HG03175 (cell line): ENCODE measurements around the gene MAMDC4.
"Not testable (repeated sequence)": the region's sequence is repeated elsewhere in the genome, so short reads cannot be mapped to it uniquely, and the experiment has no call there.

Source experiments
- ATAC-seq: cut with Tn5 transposase; IDR thresholded peaks from one replicate; pipeline ENCODE4 v1.9.1; 2021; ENCODE audit warnings: mild to moderate bottlenecking, moderate library complexity; ENCODE audit not compliant: unreplicated experiment

Gene MAMDC4

DNA sequence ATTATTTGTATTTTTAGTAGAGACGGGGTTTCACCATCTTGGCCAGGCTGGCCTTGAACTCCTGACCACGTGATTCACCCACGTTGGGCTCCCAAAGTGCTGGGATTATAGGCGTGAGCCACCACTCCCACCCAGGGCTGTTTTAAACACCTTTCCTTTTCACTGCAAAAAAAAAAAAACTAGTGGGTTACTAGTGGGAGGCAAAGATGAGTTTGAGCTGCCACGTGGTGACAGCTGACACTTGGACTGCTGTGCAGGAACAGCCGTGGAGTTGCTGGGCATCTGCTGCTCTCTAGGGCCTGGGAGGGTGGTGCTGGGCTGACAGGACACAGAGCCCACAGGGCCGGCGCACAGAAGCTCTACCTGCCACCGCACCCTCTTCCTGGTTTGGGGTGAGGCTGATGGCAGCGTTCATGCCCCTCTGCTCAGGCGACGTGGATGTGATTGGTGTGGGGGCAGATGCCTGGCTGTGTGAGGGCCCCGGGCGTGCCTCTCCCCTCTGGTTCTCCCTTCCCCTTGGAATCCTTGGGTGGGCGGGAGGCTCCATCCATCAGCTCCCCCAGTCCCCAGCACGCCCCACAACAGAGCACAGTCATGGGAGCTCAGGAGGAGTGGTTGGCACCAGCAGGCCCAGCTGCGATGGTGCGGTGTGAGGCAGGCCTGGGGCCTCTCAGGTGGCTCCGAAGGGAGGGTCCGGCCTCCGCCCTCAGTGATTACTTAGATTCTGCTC is 27.5 kb upstream of the MAMDC4 start:
- no peak for ATAC-seq

DNA sequence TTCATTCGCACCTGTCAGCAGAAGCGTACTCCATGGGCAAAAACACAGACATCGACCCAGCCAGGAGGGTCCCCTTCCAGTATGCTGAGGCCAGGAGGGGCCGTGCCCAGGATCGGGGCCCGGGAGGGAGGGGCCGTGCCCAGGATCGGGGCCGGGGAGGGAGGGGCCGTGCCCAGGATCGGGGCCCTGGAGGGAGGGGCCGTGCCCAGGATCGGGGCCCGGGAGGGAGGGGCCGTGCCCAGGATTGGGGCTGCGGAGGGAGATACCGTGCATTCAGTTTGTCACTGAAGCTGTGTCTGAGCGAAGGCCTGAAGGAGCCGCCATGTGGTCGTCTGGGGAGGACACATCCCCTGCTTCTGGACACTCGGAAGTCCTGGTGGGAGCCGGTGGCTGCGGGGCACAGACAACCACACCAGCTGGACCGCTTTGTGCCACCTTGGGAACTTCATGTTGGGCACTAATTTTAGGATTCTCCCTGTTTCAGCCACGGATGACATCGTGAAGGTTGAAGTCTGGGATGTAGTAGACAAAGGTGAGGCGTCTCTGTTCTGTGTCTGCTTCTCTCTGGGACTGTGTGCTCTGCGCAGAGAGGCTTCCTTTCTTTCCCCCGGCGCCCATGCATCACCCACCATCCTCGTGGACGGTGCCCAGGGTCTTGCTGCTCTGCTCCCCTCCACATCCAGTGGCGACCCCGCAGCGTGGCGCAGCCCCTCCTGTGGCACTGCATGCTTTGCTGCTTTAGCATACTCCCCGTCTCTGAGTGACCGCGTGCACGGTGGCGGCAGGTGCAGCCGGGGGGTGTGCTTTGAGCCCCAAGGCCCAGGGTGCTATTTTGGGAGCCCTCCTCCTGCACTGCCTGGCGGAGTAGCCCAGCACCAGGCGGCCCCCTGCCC is 26.6 kb upstream of the MAMDC4 start:
- no peak for ATAC-seq

DNA sequence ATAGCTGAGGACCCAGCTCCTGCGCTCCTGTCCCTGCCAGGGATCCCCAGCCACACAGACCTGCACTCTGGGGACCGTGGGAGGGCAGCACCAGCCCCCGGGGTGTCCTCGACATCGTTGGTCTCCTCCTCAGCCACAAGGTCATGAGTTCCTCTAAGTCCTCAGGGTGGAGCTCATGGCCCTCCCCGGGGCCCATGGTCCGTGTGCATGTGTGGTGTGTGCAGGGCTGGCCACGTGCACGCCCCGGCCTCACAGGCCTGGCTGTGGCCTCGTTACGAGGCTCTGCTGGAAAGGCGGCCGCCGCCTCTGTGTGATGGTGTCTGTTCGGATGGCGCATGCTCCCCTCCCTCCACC is 26.0 kb upstream of the MAMDC4 start:
- no peak for ATAC-seq

DNA sequence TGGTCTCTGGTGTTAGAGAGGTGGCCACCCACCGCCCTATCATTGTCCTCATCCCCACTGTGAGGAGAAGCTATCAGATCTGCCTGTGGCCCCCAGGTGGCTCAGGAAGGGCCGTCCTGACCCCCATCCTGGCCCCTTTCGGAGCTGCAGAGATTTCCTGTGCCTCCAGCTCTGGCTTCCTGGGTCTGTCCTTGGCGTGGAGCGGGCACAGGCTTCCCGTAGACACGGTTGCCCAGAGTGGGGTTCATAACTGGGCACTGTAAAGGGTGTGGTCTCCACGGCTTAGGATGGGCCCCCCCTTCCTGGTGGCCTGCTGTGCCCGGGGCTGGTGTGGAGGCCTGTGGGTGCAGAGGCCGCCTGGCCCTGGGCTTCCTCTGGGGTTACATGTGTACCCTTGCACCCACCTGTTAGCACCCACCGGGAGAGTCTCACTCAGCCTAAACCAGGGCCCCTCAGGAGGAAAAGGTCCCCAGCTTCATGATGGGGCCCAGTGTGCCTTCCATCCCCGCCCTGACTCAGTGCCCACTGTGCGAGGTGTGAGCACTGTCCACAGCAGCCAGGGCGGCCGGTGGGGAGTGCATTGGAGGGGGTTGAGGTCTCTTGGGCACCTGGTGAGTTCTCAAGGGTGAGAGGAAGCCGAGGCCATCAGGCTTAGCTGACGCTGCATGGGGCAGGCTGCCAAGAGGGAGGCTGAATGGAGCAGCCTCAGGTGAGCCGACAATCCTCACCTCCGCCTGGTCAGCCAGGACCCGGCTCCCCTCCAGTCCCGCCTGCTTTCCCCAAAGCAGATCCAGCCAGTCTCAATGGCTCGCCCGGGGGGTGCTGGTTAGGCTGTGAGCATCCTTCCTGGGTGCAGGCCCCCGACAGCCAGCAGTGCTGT is 25.2 kb upstream of the MAMDC4 start:
- no peak for ATAC-seq

DNA sequence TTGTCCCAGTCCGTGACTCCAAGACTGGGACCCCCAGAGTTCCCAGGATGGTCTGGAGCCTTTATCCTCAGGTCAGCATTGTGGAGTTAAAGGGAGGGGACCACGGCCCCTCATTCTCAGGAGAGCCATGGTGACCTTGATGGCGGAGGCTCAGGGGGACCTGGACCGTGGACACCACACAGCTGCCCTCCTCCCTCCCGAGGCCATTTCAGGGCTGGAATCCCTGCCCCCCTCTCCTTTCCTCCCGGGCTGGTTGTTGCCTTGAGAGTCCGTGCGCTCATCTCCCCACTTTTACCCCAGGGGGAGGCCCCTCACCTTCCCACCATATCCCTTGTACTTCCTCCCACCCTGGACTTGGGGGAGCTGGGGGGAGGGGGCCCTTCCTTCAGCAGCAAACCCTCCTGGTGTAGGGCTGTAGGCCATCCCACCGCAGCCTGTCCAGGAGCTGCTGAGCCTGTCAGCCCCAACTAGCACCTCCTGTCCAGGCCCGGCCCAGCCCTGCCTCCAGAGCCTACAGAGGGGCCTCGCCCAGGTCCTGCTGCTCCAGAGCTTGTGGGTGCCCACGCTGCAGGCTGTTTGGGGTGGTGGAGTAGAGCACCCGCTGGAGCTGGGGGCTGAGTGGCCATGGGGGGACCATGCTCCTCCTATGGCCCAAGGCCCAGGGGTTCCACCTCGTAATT is 24.2 kb upstream of the MAMDC4 start:
- no peak for ATAC-seq

DNA sequence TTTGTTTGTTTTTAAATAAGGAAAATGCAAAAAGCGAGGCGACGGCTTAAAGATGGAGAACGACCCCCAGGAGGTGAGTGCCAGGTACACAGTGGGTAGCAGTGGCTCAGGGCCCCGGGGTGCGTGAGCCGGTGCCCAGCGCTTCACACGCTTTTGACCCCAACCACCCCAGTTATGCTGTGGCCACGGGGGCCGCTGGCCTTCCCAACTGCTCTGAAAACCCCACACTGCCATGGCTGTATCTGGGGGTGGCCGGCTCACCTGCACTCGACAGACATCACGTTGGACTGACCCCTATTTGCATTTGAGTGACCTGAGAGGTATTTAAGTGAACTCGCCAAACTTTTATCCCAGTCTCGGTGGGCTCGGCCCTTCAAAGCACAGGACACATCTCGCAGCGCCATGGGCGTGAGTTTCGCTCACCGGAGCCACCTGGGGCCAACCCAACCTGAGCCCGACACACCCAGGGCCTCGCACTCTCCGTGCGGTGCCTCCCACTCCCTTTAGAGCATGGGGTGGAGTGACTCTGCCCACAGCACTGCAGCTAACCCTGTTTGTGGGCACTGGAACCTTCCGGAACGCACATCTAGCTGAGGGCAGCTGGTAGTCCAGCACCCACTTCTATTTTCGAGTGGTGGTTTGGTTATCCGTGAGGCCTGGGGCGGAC is 23.5 kb upstream of the MAMDC4 start:
- ATAC-seq, result no peak

DNA sequence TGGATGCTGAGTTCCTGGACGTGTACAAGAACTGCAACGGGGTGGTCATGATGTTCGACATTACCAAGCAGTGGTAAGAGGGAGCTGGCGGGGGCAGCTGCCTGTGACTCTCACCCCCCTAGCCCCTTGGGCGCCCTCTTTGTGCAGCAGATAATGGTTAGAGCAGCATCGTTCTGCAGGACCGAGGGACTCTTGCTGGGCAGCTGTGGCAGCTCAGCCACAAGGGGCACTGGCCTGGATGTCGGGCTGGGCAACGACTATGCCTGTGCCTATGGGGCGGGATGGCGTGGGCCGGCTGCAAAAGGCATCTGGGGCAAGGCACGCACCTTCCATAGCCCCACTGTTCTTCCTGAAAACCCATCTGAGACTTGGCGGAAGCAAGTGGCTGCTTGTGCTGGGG is 22.7 kb upstream of the MAMDC4 start:
- ATAC-seq, result no peak

DNA sequence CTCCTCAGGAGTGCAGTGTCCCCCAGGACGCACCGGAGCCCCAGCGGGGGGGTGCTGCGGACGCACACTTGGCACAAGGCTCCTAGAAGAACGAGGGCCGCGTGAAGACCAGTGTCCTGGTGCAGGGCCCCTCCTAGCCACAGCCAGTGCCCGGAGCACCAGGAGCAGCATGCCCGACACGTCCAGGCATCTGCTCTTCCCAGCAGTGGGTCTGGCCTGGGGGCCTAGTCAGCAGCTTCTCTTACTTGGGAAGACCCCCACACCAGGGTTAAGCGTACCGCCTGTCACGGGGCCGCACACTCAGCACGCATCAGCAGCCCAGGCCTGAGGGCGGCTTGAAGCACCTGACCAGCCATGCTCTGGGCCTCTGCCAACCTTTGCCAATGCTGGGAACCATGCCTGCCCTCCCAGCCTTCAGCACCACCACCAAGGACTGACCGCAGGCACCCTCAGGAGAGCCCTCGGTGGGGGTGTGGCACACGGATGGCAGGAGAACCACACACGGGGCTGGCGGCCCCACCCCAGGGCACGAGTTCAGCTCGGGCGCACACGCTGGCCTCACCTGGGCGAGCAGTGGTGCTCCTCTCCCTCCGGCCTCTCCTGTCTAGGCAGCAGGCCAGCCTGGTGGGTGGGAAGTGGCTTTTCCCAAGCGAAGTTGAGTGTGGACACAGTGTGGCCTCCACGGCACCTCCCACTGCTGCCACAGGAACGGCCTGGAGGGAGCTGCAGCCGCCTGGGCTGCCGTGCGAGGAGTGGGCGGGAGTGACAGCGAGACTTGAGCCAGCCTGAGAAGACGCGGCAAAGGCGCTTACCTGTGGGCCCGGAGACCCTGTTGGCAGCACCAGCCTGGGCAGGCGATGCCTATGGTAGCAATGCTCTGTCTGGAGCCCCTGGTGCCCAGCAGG is 21.9 kb upstream of the MAMDC4 start:
- no peak for ATAC-seq

DNA sequence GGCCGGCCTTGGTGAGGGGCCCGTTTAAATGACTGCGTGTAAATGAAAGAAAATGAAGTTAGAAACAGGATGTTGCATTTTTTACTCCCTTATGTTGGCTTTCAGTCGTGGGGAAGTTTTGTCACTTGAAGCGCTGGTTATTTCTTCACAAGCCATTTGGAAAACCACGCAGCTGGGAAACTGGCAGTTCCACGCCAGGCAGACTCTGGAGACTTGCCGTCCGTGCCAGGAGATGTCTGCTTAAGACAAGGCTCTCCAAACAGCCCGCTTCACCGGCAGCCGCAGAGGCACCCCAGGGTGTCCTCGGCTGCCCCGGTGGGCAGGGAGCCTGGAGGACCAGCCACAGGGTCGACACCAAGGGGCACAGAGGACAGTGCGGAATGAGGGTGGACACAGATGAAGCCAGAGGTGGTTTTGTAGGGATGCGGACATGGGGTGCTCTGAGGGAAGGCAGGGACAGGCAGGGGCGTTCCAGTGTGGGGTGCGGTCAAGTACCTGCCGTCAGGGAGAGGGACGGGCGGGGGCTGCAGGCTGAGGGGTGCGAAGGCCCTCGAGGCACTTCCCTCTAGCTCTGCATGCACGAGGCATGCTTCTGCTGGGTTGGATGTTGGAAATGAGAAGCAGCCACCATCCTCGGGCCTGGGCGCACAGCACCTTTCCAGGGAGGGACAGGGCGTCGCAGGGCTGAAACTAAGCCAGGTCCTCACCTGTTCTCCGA is 21.0 kb upstream of the MAMDC4 start:
- ATAC-seq, result no peak

DNA sequence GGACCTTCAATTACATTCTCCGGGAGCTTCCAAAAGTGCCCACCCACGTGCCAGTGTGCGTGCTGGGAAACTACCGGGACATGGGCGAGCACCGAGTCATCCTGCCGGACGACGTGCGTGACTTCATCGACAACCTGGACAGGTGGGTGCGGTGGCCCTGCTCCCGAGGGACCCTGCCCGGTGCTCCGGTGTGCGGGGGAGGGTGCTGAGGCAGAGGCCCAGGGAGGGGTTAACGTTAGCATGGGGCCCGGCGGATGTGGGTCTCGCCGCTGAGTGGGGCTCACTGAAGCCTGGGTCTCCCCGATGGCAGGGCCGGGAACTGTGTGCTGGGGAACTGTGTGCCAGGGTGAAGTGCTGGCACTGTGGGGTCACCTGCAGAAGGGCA is 20.4 kb upstream of the MAMDC4 start:
- no peak for ATAC-seq

DNA sequence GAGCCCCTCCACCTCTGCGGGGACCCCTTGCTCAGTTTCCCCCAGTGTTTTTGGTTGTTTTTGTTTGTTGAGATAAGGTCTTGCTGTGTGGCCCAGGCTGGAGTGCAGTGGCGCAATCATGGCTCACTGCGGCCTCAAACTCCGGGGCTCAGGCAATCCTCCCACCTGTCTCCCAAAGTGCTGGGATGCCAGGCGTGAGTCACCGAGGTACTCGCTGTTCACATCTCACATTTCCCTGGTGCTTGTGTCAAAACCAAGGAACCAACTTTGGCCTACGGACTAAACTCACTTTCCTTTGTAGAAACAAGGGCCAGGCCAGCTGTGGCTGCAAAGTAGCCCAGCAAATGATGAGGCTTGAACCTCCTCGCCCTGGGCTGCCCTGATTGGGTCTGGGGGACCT is 19.6 kb upstream of the MAMDC4 start:
- ATAC-seq, result no peak

DNA sequence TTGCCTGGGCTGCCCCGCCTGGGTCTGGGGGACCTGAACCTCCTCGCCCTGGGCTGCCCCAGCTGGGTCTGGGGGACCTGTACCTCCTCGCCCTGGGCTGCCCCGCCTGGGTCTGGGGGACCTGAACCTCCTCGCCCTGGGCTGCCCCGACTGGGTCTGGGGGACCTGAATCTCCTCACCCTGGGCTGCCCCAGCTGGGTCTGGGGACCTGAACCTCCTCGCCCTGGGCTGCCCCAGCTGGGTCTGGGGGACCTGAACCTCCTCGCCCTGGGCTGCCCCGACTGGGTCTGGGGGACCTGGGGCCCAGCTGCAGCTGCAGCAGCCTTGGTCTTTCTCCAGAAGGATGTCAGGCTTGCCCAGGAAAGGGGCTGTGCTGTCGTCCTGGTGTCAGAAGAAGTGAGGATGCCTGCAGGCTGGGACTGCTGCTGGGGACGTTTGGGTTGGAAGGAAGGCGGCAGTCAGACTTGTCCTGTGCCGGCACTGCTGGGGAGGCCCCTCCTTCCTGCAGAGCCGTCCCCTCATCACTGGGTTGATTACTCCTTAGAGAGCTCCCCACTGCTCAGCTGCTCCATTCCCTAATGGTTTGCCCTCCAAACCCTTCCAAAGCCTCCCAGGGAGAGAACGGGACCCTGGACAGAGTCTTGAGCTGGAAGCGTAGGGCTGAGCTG is 18.6 kb upstream of the MAMDC4 start:
- not testable (repeated sequence) for ATAC-seq

DNA sequence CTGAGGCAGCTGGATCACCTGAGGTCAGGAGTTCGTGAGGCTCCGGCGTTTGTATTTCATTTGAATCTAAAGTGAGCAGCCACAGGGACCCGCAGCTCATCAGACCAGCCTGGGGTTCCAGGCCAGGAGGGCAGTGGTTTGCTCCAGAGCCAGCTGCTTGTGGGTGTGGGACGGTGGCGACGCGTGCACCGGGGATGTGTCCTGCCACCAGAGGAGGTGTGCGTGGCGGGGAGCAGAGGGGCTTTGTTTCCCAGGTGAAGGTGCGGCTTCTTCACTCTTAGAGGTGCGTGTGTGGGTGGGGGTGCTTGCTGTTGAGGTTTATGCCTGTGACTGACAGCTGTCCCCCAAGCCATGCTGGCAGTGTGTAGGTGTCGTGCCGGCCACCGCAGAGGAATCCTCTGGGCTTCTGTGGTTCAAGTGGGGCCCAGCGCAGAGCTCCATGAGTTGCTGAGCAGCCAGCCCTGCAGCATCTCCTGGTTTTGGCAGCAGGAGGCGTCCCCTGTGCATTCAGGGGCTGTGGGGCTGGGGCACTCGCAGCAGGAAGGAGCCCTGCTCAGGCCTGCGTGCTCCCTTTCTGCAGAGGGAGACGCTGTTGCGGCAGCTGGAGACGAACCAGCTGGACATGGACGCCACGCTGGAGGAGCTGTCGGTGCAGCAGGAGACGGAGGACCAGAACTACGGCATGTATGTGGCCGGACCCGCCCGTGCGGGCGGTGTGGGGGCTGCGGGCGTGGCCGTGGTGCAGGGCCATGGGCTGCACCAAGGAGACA is 16.8 kb upstream of the MAMDC4 start:
- ATAC-seq, result no peak

DNA sequence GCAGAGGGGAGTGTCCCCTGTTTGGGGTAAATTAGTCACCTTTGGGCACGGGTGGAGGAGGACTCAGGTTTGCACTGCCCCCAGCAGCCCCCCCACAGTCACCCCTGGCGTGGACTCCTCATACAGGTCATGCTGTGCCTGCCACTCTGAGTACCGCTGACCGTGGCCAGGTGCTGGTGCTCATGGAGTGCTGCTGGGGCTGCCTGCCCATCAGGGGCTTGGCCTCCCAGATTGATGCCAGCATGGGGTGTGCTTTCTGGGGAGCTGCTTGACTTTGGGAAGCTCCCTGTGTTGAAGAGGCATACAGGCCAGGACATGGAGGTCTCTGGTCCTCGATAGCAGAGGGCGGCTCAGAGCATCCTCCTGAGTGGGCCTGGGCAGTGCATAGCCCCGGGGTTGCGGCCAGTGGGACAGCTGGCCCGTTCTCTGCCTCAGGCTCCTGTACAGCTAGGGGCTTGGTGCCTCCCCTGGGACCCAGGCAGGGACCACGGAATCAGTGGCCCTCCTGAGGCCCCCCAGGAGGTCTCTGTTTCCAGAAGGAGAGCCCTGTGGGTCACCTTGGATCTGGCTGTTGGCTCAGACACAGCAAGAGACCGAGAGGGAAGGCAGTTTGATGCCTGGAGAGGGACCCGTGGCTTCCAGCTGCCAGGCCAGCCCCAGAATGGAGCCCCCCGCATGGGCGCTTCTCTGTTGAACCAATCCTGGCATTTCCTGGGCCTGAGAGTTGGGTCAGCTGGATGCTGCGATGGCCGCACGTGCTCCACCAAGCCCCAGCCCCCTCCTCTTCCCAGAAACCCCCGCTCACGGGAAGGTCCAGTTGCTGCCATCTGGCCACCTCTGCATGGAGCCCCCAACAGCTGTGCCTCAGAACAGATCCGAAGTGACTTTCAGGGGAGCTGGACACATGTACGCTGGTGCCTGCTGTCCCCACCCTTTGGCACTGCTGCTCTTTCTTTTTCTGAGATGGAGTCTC is 15.9 kb upstream of the MAMDC4 start:
- ATAC-seq, result no peak

DNA sequence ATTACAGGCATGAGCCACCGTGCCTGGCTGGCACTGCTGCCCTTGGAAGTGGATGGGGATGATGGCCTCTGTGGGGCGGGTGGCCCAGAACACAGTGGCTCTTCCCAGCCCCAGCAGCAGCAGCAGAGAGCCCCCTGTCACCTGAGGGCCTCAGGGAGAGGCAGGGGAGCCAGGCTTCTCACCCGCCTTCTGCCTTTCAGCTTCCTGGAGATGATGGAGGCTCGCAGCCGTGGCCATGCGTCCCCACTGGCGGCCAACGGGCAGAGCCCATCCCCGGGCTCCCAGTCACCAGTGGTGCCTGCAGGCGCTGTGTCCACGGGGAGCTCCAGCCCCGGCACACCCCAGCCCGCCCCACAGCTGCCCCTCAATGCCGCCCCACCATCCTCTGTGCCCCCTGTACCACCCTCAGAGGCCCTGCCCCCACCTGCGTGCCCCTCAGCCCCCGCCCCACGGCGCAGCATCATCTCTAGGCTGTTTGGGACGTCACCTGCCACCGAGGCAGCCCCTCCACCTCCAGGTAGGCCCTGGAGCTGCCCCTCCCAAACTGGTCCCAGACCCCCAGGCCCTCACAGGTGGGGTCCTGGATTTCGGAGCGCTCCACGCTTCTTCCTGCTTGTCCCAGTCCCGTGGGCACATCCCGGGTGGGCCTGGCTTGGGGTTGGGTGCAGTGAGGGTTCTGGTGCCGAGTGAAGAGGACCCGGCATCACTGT is 14.8 kb upstream of the MAMDC4 start:
- no peak for ATAC-seq

DNA sequence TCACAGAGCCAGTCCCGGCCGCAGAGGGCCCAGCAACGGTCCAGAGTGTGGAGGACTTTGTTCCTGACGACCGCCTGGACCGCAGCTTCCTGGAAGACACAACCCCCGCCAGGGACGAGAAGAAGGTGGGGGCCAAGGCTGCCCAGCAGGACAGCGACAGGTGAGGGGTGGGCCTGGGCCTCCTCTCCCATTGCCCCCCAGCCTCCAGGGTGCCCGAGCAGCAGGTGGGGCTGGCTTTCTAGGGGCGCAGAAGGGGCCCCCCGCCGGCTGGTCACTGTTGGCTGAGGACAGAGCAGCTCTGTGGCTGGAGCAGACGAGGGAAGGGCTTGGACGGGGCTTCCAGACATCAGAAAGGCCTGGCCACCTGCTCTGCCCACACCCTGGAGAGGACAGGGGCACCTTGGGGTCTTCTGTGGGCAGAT is 14.3 kb upstream of the MAMDC4 start:
- not testable (repeated sequence) for ATAC-seq
